ENCODE measurements around the gene TMEM128.
"Not testable (repeated sequence)": the region's sequence is repeated elsewhere in the genome, so short reads cannot be mapped to it uniquely, and the experiment has no call there.

TMEM128 gene

DNA sequence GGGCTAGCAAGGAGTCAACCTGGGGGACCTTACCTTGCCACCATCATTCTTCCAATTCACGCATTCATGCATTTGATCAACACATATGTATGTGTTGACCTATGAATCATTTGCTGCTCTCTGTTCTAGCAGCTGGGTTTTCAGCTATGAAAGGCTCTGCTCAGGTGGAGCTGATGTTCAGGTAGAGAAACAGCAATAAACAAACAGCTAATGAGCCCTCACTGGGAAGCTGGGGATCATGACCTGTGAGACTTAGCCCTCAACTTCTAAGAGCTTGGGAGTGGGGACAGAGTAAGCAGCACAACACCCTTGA, 19.7 kb downstream of the TMEM128 start:
- Mint-ChIP-seq H3K27ac (no peak overlapping the region), H3K4me1 (ENCODE audit: low read depth) (peaks cover 8% of the 10 kb centered on the region), H3K4me3 (no peak overlapping the region), H3K36me3 (ENCODE audit: low read depth) (no peaks in the 10 kb centered on the region), H3K9me3 (no peaks in the 10 kb centered on the region), H3K27me3 (peaks cover 49% of the 10 kb centered on the region)

DNA sequence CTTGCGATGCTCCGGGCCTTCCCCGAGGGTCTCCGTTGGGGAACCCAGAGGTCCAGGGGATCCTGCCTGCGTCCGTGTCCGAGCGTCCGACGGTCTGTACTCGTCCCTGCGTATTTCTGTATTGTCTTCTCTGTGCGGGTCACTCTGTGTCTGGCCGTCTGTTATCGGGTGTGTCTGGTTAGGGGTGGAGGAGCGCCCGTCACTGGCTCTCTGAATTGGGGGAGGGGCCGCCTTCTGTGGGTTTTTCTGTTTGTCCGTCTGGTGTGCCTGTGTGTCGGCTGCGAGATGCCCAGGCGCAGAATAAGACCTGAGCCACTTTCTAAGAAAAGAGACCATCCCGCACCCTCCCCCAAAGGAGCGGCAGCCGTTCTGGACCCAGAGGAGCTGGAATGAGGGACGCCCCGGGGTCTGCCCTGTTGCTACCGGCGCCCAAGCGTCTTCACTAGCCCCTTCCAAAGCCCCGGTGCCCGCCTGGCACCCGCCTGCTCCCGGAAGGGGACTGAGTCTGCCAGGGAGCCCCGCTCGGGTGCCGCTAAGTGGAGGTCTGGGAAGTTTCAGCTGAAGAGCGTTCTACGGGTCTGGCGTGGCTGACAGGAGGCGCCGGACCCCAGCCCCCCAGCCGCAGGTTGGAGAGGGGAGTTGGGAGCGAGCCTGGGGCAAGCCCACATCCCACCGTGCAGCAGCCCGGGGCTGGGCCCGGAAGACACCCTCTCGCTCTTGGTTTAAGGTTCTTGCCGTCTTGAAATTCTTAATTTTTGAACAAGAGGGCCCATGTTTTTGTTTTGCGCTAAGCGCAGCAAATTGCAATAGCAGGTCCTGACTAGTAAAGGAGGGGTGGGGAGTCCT, 20.3 kb downstream of the TMEM128 start:
- peaks cover 8% of the 10 kb centered on the region for H3K4me1 Mint-ChIP-seq (ENCODE audit: low read depth)
- H3K4me3 Mint-ChIP-seq = no peak overlapping the region
- no peaks in the 10 kb centered on the region for H3K9me3 Mint-ChIP-seq
- no peak overlapping the region for H3K27ac Mint-ChIP-seq
- no peaks in the 10 kb centered on the region for H3K36me3 Mint-ChIP-seq (ENCODE audit: low read depth)
- peaks cover 55% of the 10 kb centered on the region for H3K27me3 Mint-ChIP-seq

DNA sequence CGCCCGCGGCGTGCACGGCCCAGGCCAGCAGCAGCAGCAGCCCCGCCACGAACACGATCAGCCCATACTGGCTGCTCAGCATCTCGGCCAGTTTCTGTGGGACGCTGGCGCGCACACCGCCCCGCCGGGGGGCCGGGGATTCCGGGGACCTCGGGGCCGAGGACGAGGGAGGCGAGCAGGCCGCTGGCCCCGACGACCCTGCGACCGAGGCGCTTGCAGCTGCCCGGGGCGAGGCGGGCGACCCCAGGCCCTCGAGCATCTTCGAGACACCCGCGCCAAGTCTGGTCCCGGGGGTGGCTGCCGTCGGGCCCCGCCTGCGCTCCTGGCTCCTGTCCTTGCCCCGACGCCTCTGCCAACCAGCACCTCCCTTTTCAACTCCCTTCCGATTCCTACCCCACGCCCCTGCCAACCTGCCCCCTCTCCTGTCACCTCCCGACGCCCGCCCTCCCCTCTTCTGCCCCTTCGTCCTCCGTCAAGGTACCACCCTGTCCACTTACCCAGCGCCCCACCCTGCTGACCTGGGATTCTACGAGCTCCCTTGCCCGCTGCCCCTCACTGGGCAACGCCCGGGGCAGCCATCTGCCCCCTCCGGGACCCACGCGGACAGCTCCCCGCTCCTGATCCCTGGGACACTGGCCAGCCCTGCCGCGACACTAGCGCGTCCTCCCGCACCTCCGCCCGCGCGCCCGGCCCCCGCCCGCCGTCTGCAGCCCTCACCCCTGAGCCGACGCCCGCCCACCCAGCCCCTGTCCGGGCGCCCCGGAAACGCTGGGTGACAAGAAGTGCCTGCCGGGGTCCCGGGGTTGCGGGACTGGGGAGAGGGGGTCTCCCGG, 21.2 kb downstream of the TMEM128 start, which contains the start of gene OTOP1:
TSS of gene OTOP1 (minus strand) at position 324 of the 833 bp plus-strand sequence. CDS start at position 259, 65 bp downstream.
- H3K4me3 Mint-ChIP-seq = peak within 1 kb of the TSS; percentile 9
- H3K27ac Mint-ChIP-seq = no peak within 1 kb of the TSS
- H3K36me3 Mint-ChIP-seq (ENCODE audit: low read depth) = no peaks in the 10 kb centered on the region
- H3K27me3 Mint-ChIP-seq = peaks cover 62% of the 10 kb centered on the region
- H3K9me3 Mint-ChIP-seq = no peaks in the 10 kb centered on the region
- H3K4me1 Mint-ChIP-seq (ENCODE audit: low read depth) = peaks cover 8% of the 10 kb centered on the region

DNA sequence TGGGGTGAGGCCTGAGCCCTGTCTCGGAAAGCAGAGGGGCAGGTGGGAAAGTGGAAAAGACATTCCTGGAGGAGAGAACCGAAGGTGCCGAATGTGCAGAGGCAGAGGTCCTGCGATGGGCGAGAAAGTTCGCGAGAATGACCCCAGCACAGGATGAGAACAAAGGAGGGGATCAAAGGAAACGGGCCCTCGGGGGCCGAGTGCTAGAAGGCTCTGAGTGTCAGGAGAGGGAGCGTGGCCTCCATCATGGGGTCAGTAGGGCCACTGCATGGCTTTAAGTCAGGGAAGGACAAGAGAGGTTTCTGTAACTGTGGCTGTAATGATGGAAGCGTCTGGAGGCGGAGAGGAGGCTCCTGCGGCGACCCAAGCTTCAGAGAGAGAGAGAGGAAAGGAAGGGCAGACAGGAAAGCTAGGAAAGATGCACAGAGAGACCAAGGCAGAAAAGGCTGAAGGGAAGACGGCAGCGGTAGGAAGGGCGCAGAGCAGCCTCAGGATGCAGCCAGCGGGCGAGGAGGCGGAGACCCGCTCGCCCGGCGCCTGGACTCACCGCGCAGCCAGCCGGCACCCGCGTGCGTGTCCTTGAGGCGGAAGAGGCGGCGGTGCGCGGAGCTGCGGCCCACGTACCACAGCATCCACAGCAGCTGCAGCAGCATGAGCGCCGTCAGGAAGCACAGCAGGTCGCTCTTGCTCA, 22.0 kb downstream of the TMEM128 start:
- Mint-ChIP-seq H3K27ac (no peak overlapping the region), H3K4me1 (ENCODE audit: low read depth) (peaks cover 8% of the 10 kb centered on the region), H3K9me3 (no peaks in the 10 kb centered on the region), H3K4me3 (peak overlapping the region; percentile 9), H3K36me3 (ENCODE audit: low read depth) (no peaks in the 10 kb centered on the region), H3K27me3 (peaks cover 67% of the 10 kb centered on the region)

DNA sequence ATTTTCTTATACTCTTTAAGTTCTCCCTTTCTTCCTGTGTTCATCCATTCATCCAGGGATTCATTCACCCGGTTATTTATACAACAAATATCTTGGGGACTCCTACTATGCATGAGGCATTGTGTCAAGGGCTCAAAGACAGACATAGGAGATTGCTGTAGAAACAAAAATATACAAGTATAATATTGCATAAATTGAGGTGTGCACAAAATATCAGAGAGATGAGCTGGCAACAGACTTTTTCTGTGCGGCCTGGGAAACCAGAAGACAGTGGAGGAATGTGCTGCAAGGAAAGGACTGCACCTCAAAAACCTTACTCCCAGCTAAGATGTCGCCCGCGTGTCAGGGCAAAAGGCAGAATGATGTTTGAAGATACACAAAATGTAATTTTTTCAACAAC, 30.9 kb downstream of the TMEM128 start:
- Mint-ChIP-seq H3K4me3 (no peak overlapping the region), H3K4me1 (ENCODE audit: low read depth) (no peaks in the 10 kb centered on the region), H3K27me3 (peaks cover 44% of the 10 kb centered on the region), H3K27ac (no peak overlapping the region), H3K9me3 (no peaks in the 10 kb centered on the region), H3K36me3 (ENCODE audit: low read depth) (no peaks in the 10 kb centered on the region)

DNA sequence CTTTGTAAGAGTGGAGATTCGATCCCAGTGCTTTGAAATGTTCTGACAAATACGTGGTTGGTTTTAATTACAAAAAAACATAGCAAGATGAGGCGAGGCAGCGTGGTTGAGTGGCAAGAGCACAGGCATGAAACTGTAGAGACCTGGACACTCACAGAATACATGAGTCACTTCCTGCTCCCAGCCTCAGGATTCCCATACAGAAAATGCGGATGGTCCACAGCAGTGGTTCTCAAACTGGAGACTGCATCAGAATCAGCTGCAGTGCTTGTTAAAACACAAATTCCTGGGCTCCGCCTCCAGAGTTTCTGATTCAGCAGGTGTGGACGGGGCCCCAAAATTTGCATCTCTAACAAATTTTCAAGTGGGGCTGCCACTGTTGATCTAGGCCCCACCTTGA, 31.4 kb downstream of the TMEM128 start:
- no peak overlapping the region for H3K4me3 Mint-ChIP-seq
- no peaks in the 10 kb centered on the region for H3K36me3 Mint-ChIP-seq (ENCODE audit: low read depth)
- H3K9me3 Mint-ChIP-seq = no peaks in the 10 kb centered on the region
- H3K27ac Mint-ChIP-seq = no peak overlapping the region
- H3K4me1 Mint-ChIP-seq (ENCODE audit: low read depth) = no peaks in the 10 kb centered on the region
- peaks cover 40% of the 10 kb centered on the region for H3K27me3 Mint-ChIP-seq

DNA sequence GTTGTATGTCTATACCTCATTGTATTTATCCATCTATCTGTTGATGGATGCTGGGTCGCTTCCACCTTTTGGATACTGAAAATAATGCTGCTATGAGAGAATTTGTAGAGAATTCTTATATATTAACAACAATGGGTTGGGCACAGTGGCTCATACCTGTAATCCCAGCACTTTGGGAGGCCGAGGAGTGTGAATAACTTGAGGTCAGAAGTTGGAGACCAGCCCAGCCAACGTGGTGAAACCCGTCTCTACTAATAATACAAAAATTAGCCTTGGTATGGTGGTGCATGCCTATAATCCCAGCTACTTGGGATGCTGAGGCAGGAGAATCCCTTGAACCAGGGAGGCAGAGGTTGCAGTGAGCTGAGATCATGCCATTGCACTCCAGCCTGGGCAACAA, 34.3 kb downstream of the TMEM128 start:
- not testable (repeated sequence) for H3K36me3 Mint-ChIP-seq (ENCODE audit: low read depth); H3K4me1 Mint-ChIP-seq (ENCODE audit: low read depth); H3K4me3 Mint-ChIP-seq; H3K27ac Mint-ChIP-seq; H3K9me3 Mint-ChIP-seq
- peaks cover 48% of the 10 kb centered on the region for H3K27me3 Mint-ChIP-seq

DNA sequence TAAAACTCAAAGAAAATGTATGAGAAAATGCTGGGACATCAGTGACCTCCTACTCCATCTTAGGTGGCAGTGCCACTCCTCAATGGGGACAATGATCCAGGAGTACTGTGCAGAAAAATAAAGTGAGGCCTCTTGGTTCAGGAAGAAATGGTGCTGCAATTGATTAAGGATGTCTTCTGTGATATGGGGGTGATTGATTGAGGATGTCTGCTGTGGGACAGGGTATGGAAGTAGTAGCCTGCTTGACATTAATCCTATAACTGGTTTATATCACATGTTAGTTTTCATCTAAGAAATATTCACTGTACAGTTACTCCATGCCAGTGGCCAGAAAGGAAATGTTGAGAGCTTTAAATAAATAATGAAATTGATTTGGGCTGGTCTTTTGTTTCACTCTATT, 41.8 kb downstream of the TMEM128 start:
- peaks cover 58% of the 10 kb centered on the region for H3K27me3 Mint-ChIP-seq
- no peak overlapping the region for H3K27ac Mint-ChIP-seq
- no peaks in the 10 kb centered on the region for H3K4me1 Mint-ChIP-seq (ENCODE audit: low read depth)
- H3K36me3 Mint-ChIP-seq (ENCODE audit: low read depth) = no peaks in the 10 kb centered on the region
- H3K9me3 Mint-ChIP-seq = no peaks in the 10 kb centered on the region
- H3K4me3 Mint-ChIP-seq = no peak overlapping the region

DNA sequence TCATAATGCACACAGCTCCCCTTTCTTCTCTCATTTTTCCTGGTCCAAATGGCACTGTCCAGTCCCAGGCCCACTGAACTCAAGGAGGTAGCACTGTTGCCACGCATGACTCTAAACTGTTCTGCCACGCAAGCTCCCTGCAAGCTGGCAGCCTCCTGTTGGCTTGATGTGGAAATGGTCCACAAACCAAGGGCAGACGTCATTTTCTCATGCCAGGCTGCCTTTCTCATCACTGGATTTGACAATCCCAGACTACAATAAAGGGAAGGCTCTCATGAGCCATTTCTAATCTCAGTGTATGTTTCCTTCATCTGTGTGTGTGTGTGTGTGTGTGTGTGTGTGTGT, 43.6 kb downstream of the TMEM128 start:
- Mint-ChIP-seq H3K4me3 (no peak overlapping the region), H3K27ac (no peak overlapping the region), H3K4me1 (ENCODE audit: low read depth) (no peaks in the 10 kb centered on the region), H3K36me3 (ENCODE audit: low read depth) (no peaks in the 10 kb centered on the region), H3K9me3 (no peaks in the 10 kb centered on the region), H3K27me3 (peaks cover 43% of the 10 kb centered on the region)

DNA sequence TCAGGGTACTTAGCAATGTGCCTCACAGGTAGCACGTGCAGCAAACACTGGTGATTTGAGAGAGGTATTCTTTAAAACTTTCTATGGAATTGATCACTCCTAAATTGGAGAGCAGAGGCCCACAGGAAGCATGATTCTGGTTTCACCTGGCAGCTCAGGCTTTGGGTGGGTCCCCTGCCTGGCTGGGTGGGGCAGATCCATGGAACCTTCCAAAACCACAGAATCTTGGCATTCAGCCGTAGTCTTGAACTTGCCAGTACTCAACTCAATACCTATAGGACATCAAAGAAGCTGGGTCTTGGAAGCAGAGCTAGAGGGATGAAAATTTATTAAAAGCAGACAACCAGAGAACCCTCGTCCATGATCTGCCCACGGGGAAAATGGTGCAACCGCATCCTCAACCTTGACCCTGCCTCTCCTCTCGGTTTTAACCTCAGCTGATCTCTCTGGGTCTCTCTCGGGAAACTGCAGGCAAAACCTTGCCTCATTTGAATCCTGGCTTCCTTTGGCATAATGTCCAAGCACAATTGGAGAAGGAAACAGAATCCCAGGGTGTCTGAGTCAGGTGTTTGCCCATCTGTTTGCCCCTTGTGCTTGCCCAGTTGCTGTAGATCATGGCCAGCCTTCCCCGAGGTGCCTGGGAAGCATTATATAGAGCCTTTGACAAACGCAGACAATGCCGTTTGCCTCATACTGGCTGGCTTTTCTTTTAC, 44.2 kb downstream of the TMEM128 start:
- H3K36me3 Mint-ChIP-seq (ENCODE audit: low read depth) = no peaks in the 10 kb centered on the region
- H3K9me3 Mint-ChIP-seq = no peaks in the 10 kb centered on the region
- H3K27me3 Mint-ChIP-seq = peaks cover 43% of the 10 kb centered on the region
- no peak overlapping the region for H3K27ac Mint-ChIP-seq
- no peaks in the 10 kb centered on the region for H3K4me1 Mint-ChIP-seq (ENCODE audit: low read depth)
- H3K4me3 Mint-ChIP-seq = no peak overlapping the region

DNA sequence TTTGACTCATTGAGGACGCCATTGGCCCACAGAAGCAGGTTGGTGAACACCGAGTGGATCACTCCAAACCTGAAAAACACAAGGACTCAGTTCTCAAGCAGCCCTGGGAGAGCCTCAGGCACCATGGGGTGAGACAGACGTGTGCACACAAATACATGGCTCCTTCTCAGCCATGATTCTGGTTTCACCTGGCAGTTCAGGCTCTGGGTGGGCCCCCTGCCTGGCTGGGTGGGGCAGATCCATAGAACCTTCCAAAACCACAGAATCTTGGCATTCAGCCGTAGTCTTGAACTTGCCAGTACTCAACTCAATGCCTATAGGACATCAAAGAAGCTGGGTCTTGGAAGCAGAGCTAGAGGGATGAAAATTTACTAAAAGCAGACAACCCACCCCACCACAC, 45.5 kb downstream of the TMEM128 start:
- no peaks in the 10 kb centered on the region for H3K36me3 Mint-ChIP-seq (ENCODE audit: low read depth)

DNA sequence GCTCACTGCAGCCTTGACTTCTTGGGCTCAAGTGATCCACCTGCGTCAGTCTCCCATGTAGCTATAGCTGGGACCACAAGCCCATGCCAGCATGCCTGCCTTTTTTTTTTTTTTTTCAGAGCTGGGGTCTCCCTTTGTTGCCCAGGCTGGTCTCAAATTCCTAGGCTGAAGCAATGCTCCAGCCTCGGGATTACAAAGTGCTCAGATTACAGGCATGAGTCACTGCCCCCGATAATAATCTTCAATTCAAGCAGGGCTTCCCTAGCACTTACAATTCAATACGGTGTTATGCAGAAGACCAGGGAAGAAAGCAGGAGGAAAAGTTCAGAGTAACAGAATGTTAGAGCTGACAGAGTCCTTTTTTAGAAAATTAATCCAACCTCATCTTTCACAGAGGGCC, 47.4 kb downstream of the TMEM128 start:
- no peaks in the 10 kb centered on the region for H3K36me3 Mint-ChIP-seq (ENCODE audit: low read depth)
- H3K4me3 Mint-ChIP-seq = no peak overlapping the region
- H3K9me3 Mint-ChIP-seq = no peaks in the 10 kb centered on the region
- peaks cover 31% of the 10 kb centered on the region for H3K27me3 Mint-ChIP-seq
- no peaks in the 10 kb centered on the region for H3K4me1 Mint-ChIP-seq (ENCODE audit: low read depth)
- no peak overlapping the region for H3K27ac Mint-ChIP-seq

More for the DNA sequence above, 45.5 kb downstream of the TMEM128 start:
- H3K9me3 Mint-ChIP-seq = no peaks in the 10 kb centered on the region
- no peak overlapping the region for H3K27ac Mint-ChIP-seq
- H3K4me1 Mint-ChIP-seq (ENCODE audit: low read depth) = no peaks in the 10 kb centered on the region
- H3K4me3 Mint-ChIP-seq = no peak overlapping the region
- H3K27me3 Mint-ChIP-seq = peaks cover 38% of the 10 kb centered on the region

DNA sequence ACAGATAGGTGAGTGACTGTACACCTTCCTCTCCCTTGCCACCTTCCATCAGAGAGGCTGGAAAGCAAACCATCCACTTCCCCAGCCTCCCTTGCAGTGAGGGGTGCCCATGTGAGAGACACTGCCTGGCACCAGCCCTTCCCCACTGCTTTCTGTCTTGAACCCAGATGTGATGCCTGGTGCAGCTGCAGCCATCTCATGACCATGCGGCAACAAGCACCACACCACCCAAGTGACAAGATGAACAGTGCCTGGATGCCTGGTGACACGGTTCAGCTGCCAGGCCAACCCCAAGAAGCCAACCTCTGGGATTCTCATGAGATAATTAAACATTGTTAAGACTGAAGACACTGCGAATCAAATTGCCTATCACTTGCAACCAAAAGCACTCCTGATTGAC, 52.7 kb downstream of the TMEM128 start:
- Mint-ChIP-seq H3K4me3 (no peak overlapping the region), H3K4me1 (ENCODE audit: low read depth) (no peaks in the 10 kb centered on the region), H3K27ac (no peak overlapping the region), H3K9me3 (no peaks in the 10 kb centered on the region), H3K27me3 (peaks cover 22% of the 10 kb centered on the region), H3K36me3 (ENCODE audit: low read depth) (no peaks in the 10 kb centered on the region)

DNA sequence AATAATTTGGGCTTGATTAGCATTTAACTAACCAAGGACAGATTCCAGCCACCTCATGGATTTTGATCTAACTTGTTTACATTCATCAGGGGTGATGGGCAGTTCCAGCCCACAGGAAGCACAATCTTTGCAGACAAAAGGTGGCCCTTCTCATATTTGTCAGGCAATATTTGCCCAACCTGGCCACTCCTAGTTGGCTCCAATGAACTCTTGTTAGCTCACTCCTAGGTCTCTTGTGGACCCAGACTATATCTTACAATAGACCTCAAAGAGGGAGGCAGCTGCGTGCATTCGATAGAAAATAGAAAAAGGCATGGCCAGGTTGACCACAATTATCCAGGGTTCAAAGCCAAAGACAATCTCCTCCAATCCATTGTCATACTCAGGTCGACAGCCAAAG, 59.5 kb downstream of the TMEM128 start:
- H3K9me3 Mint-ChIP-seq; H3K36me3 Mint-ChIP-seq (ENCODE audit: low read depth); H3K27ac Mint-ChIP-seq; H3K4me1 Mint-ChIP-seq (ENCODE audit: low read depth); H3K4me3 Mint-ChIP-seq: not testable (repeated sequence)
- H3K27me3 Mint-ChIP-seq = peaks cover 44% of the 10 kb centered on the region

Data from stimulated activated naive CD8-positive, alpha-beta T cell treated with anti-CD3 and anti-CD28 coated beads, Interleukin-15, Interleukin-2, amounts not matched to agents 100 ng/mL and 50 ng/mL, for 24 hours (primary cell).